Caco-2 (cell line): Measurements from ENCODE around the gene MZB1. TPM values are rescaled to one million over a fixed set of nuclear protein-coding genes. Genes with fewer than 3 reads are reported as not detected.

ENCODE experiments used
- BruUV-seq: library from RNA; stranded (reverse); fragments of 400-500 nt; replicated peaks from 2 replicates; lab custom pipeline; 2021; lab: Mats Ljungman, UMichigan
- CTCF ChIA-PET: fragments of 300-600 bp; sonication (Branson Sonifier 250); formaldehyde crosslinking; loops from one replicate; lab custom pipeline; 2022; ENCODE audit warnings: antibody characterized with exemption; lab: Charles Lee
- POLR2A ChIA-PET: fragments of 300-600 bp; sonication (Branson Sonifier 250); formaldehyde crosslinking; loops from one replicate; lab custom pipeline; 2022; ENCODE audit warnings: antibody characterized with exemption; lab: Charles Lee
- DNase-seq, 2 experiments: peaks; one replicate each; pipeline versions ENCODE4 v3.0.0 to v3.0.0-alpha.2; 2020 to 2022
- H3K27me3 ChIP-seq: replicated peaks from 2 replicates; pipeline ENCODE4 v1.6.0; 2011; ENCODE audit warnings: low read length; ENCODE audit not compliant: control insufficient read depth, insufficient read depth
- H3K36me3 ChIP-seq: 2 replicates; pipeline ENCODE4 v1.5.1; 2011; ENCODE audit warnings: low read length; ENCODE audit not compliant: control insufficient read depth, insufficient read depth
- H3K4me1 ChIP-seq: fragments of 250-450 bp; sonication (Bioruptor Pico); 2 replicates; pipeline ENCODE4 v1.5.1; 2020; ENCODE audit warnings: mild to moderate bottlenecking
- H3K4me3 ChIP-seq: 2 replicates; pipeline ENCODE4 v1.5.1; 2011; ENCODE audit warnings: low read depth, mild to moderate bottlenecking, control low read depth, low read length
- H3K9me3 ChIP-seq: fragments of 250-450 bp; sonication (Bioruptor Pico); 2 replicates; pipeline ENCODE4 v1.5.1; 2020; ENCODE audit warnings: mild to moderate bottlenecking, moderate library complexity
- H3K27ac Mint-ChIP-seq: one replicate; pipeline ENCODE4 v1.8.0; 2022; ENCODE audit warnings: mixed read lengths; ENCODE audit not compliant: unreplicated experiment
- H3K27me3 Mint-ChIP-seq: one replicate; pipeline ENCODE4 v1.8.0; 2022; ENCODE audit warnings: mixed read lengths; ENCODE audit not compliant: insufficient read depth, unreplicated experiment
- H3K36me3 Mint-ChIP-seq: one replicate; pipeline ENCODE4 v1.8.0; 2022; ENCODE audit warnings: mild to moderate bottlenecking, mixed read lengths; ENCODE audit not compliant: insufficient read depth, unreplicated experiment
- H3K4me1 Mint-ChIP-seq: one replicate; pipeline ENCODE4 v1.8.0; 2022; ENCODE audit warnings: low read depth, mixed read lengths; ENCODE audit not compliant: unreplicated experiment
- H3K4me3 Mint-ChIP-seq: one replicate; pipeline ENCODE4 v1.8.0; 2022; ENCODE audit warnings: mild to moderate bottlenecking, moderate library complexity, mixed read lengths; ENCODE audit not compliant: unreplicated experiment
- H3K9me3 Mint-ChIP-seq: one replicate; pipeline ENCODE4 v1.8.0; 2022; ENCODE audit warnings: mixed read lengths; ENCODE audit not compliant: unreplicated experiment
- CTCF ChIP-seq, 2 experiments: fragments of 200-600 bp in 1 of 2; IDR thresholded peaks; 1 replicate in 1 of 2; 2 replicates in 1 of 2; pipeline versions ENCODE4 v1.5.1 to v1.8.0; 2011 to 2022; ENCODE audit warnings: antibody characterized with exemption in 1 of 2, control low read depth in 1 of 2, inconsistent platforms in 1 of 2, low read depth in 1 of 2, low read length in 1 of 2, mild to moderate bottlenecking in 1 of 2, moderate library complexity in 1 of 2; ENCODE audit not compliant: insufficient read depth in 1 of 2, severe bottlenecking in 1 of 2, unreplicated experiment in 1 of 2
- intact Hi-C: fragments of 100-400 bp; cut with micrococcal nuclease; formaldehyde crosslinking; loops from one replicate; pipeline ENCODE4 v1.10.0; 2022; ENCODE audit not compliant: unreplicated experiment
- total RNA-seq: library from RNA; stranded (reverse); gene quantifications from 2 replicates; pipeline ENCODE4 v1.2.3, GENCODE V29; 2022

Gene MZB1
- total RNA-seq, 1 experiment from 2014 or later: not detected

GRCh38 chr5:139378101-139378825, 11.4 kb downstream of the MZB1 start:
- DNase-seq: no peak
- Histone ChIP-seq H3K36me3 (no peaks in the 10 kb centered on the region; the same call in 1 of the 2 replicates), H3K9me3 (no peaks in the 10 kb centered on the region; the same call in 1 of the 2 replicates), H3K4me3 (no peak overlapping the region), H3K4me1 (peaks cover 12% of the 10 kb centered on the region), H3K27me3 (no peaks in the 10 kb centered on the region)
- ChIA-PET POLR2A (no interaction called here), CTCF (no interaction called here)
- Mint-ChIP-seq H3K27ac (no peak overlapping the region), H3K36me3 (peaks cover 28% of the 10 kb centered on the region), H3K4me1 (peaks cover 11% of the 10 kb centered on the region), H3K4me3 (no peak overlapping the region), H3K9me3 (no peaks in the 10 kb centered on the region), H3K27me3 (no peaks in the 10 kb centered on the region)
- BruUV-seq: no TSS peak
- TF ChIP-seq CTCF (IDR thresholded peaks at IDR 0.05; ENCODE audit: insufficient read depth in 1 of 2, low read depth in 1 of 2, low read length in 1 of 2, severe bottlenecking in 1 of 2, unreplicated experiment in 1 of 2): no peak
- intact Hi-C loops: no loop called here

- no peak overlapping the region for H3K4me3 ChIP-seq
- DNase-seq: no peak
- no TSS peak for BruUV-seq
- no peaks in the 10 kb centered on the region for H3K27me3 Mint-ChIP-seq
- no peaks in the 10 kb centered on the region for H3K27me3 ChIP-seq
- no peak overlapping the region for H3K27ac Mint-ChIP-seq
- POLR2A ChIA-PET: no interaction called here
- H3K4me1 Mint-ChIP-seq: peaks cover 5% of the 10 kb centered on the region
- H3K4me1 ChIP-seq: peaks cover 4% of the 10 kb centered on the region
- H3K36me3 Mint-ChIP-seq: peaks cover 32% of the 10 kb centered on the region
- H3K4me3 Mint-ChIP-seq: no peak overlapping the region
- CTCF ChIA-PET: no interaction called here
- intact Hi-C loops: no loop called here
- H3K9me3 Mint-ChIP-seq: no peaks in the 10 kb centered on the region
- H3K36me3 ChIP-seq: no peaks in the 10 kb centered on the region; the same call in 1 of the 2 replicates
- no peaks in the 10 kb centered on the region; the same call in 1 of the 2 replicates for H3K9me3 ChIP-seq
- no peak for TF ChIP-seq CTCF (IDR thresholded peaks at IDR 0.05; ENCODE audit: insufficient read depth in 1 of 2, low read depth in 1 of 2, low read length in 1 of 2, severe bottlenecking in 1 of 2, unreplicated experiment in 1 of 2)
These were observed 12.5 kb downstream of the MZB1 start for GRCh38 chr5:139377226-139377625.

- ChIA-PET POLR2A (no interaction called here), CTCF (no interaction called here)
- TF ChIP-seq CTCF (IDR thresholded peaks at IDR 0.05; ENCODE audit: insufficient read depth in 1 of 2, low read depth in 1 of 2, low read length in 1 of 2, severe bottlenecking in 1 of 2, unreplicated experiment in 1 of 2): no peak
- H3K27ac Mint-ChIP-seq: no peak overlapping the region
- H3K4me1 ChIP-seq: no peaks in the 10 kb centered on the region
- H3K36me3 Mint-ChIP-seq: peaks cover 32% of the 10 kb centered on the region
- BruUV-seq: no TSS peak
- no peak for DNase-seq
- H3K9me3 ChIP-seq: no peaks in the 10 kb centered on the region; the same call in 1 of the 2 replicates
- H3K4me3 ChIP-seq: no peak overlapping the region
- intact Hi-C loops: no loop called here
- H3K27me3 ChIP-seq: no peaks in the 10 kb centered on the region
- no peaks in the 10 kb centered on the region; the same call in 1 of the 2 replicates for H3K36me3 ChIP-seq
- no peaks in the 10 kb centered on the region for H3K9me3 Mint-ChIP-seq
- no peaks in the 10 kb centered on the region for H3K4me1 Mint-ChIP-seq
- no peak overlapping the region for H3K4me3 Mint-ChIP-seq
- no peaks in the 10 kb centered on the region for H3K27me3 Mint-ChIP-seq
These were observed 13.3 kb downstream of the MZB1 start for GRCh38 chr5:139376364-139376763.
